Superior temporal gyrus (tissue), 1 donor: Measurements from ENCODE around the gene SLC35D2.

Source experiments
- DNase-seq: peaks from one replicate; pipeline ENCODE4 v3.0.0-alpha.2; 2016; ENCODE audit errors: extremely low spot score

Gene SLC35D2

GRCh38 chr9:96383165-96383942, at the start of gene SLC35D2:
Gene SLC35D2 (minus strand): TSS chr9:96383711. CDS start chr9:96383634, 77 bp downstream.
- DNase-seq = peak; percentile 53

- DNase-seq = no peak
These were observed 46.9 kb upstream of the SLC35D2 start for GRCh38 chr9:96430377-96430776.

GRCh38 chr9:96429732-96430131, 46.2 kb upstream of the SLC35D2 start:
- no peak for DNase-seq

- DNase-seq = no peak
These were observed 42.1 kb upstream of the SLC35D2 start for GRCh38 chr9:96425500-96426169.

- no peak for DNase-seq
These were observed 40.5 kb upstream of the SLC35D2 start for GRCh38 chr9:96423985-96424336.

- DNase-seq = no peak
These were observed 39.9 kb upstream of the SLC35D2 start for GRCh38 chr9:96423322-96423984.

- no peak for DNase-seq
These were observed 37.1 kb upstream of the SLC35D2 start for GRCh38 chr9:96420468-96421219.

GRCh38 chr9:96419691-96419969, 36.1 kb upstream of the SLC35D2 start:
- DNase-seq = peak; percentile 55

GRCh38 chr9:96418920-96419690, 35.6 kb upstream of the SLC35D2 start:
- DNase-seq = no peak

GRCh38 chr9:96418083-96418919, 34.8 kb upstream of the SLC35D2 start, which contains the start of gene ZNF367:
Gene ZNF367 (minus strand): TSS chr9:96418370. CDS start chr9:96418032, 338 bp downstream.
- DNase-seq = peak; percentile 95

GRCh38 chr9:96417661-96418082, 34.2 kb upstream of the SLC35D2 start:
- no peak for DNase-seq

GRCh38 chr9:96417051-96417586, 33.6 kb upstream of the SLC35D2 start:
- peak; percentile 86 for DNase-seq

GRCh38 chr9:96413302-96414221, 30.1 kb upstream of the SLC35D2 start:
- peak; percentile 79 for DNase-seq

- DNase-seq = no peak
These were observed 28.8 kb upstream of the SLC35D2 start for GRCh38 chr9:96412174-96412913.

- DNase-seq = no peak
These were observed 27.8 kb upstream of the SLC35D2 start for GRCh38 chr9:96411129-96411838.

GRCh38 chr9:96408409-96409280, 25.1 kb upstream of the SLC35D2 start:
- no peak for DNase-seq
